ENCODE measurements around the gene FUT8.
A peak's percentile ranks its signal among the peaks of the same experiment; 100 is the strongest.
"Not testable (repeated sequence)": the region's sequence is repeated elsewhere in the genome, so short reads cannot be mapped to it uniquely, and the experiment has no call there.

Gene FUT8

DNA sequence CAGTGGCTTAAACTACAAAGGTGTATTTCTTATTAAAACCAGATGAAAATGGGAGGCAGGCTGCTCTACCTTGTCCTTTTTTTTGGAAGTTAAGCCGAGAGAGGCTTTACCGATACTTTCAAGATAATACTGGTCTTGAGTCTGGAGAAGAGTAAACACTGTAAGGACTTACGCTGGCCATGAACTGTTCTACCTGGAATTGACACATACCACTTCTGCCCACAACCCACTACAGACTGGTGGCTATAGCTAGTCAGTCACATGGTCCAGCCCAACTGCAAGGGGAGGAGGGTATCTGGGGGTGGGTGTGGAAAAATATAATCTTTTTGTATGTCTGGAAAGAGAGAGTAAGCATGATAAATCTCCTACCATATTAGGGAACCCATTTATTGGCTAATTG, 4.4 kb upstream of the FUT8 start:
- Mint-ChIP-seq H3K27me3 (ENCODE audit: low read depth) (no peaks in the 10 kb centered on the region), H3K4me3 (no peak overlapping the region), H3K27ac (no peak overlapping the region), H3K36me3 (ENCODE audit: low read depth) (peaks cover 18% of the 10 kb centered on the region), H3K4me1 (ENCODE audit: low read depth) (peaks cover 33% of the 10 kb centered on the region), H3K9me3 (no peaks in the 10 kb centered on the region)

DNA sequence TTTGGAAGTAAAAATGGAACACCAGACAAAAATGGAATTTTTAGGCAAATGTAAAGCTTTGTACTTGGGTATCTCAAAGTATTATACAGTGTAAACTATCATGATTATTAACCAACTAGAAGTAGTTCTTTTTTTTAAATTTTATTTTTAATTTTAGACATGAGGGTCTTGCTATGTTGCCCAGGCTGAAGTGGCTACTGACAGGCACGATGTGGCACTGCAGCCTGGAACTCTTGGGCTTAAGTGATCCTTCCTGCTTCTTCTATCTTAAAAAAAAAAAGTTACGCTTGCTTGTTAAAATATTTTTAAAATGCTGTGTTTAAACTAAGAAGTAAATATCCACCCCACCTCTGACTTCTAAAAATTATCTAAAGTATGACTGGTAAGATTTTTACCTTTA, 1.9 kb upstream of the FUT8 start:
- no peaks in the 10 kb centered on the region for H3K27me3 Mint-ChIP-seq (ENCODE audit: low read depth)
- H3K27ac Mint-ChIP-seq, result peak overlapping the region; percentile 88
- peaks cover 42% of the 10 kb centered on the region for H3K4me1 Mint-ChIP-seq (ENCODE audit: low read depth)
- H3K4me3 Mint-ChIP-seq, result peak overlapping the region; percentile 94
- H3K36me3 Mint-ChIP-seq (ENCODE audit: low read depth), result peaks cover 12% of the 10 kb centered on the region
- H3K9me3 Mint-ChIP-seq, result no peaks in the 10 kb centered on the region

DNA sequence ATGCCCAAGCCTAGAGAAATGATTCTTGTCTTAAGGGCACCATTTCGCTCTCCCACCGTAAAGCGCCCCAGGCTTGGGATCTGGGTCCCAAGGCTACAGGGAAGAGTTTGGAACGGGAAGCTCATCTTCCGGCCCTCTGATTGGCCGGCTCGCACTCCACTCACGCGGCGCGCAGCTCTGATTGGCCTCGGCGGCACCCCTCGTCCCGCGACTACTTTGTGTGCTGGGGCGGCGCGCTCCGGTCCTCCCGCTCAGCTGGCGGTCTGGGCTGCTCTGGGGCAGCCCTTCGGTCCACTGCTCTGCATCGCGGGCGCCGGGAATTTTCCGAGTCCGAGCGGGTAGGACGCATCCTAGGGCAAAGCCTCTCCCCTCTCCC, 886 bp upstream of the FUT8 start:
- no peaks in the 10 kb centered on the region for H3K9me3 Mint-ChIP-seq
- H3K4me3 Mint-ChIP-seq, result peak overlapping the region; percentile 94

DNA sequence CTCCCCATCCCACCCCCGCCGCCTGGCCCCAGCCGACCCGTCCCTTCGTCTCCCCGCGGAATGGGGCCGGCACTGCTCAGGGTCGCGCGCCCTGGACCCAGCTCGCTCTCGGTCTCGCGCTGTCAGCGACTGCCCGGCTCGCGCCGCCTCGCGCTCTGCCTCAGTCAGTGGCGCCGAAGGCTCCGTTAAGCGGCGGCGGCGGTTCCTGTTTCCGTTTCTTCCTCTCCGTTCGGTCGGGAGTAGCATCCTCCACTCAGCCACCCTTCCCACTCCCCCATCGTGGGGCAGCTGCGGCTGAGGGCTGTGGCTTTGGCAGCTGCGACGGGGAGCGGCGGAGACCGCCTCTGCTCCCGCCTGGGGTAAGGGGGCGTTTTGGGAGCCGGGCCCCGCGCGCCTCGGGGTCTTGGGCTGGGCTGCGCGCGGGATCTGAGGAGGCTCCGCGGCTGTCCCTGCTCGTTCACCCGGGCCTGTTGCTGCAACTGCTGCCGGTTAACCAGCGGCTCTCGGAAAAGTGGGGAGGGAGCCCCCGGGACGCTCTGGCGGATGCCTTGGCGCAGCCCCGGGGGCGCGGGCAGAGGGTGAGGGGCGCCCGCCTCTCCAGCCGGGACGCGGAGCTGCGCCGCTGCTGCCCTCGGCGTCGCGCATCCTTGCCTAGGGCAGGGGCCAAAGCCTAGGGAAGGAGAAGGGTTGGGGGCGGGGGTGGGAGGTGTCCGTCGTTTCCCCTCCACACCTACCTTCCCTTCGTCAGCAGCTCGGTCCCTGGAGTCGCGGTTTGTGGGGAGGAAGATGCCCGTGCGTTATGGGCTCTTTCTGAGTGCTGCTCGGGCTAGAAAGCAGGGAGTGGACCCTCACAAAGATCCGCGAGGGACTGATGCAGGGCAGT, 567 bp downstream of the FUT8 start:
- Mint-ChIP-seq H3K36me3 (ENCODE audit: low read depth) (peaks cover 7% of the 10 kb centered on the region), H3K4me3 (peak overlapping the region; percentile 94), H3K27me3 (ENCODE audit: low read depth) (no peaks in the 10 kb centered on the region), H3K9me3 (no peaks in the 10 kb centered on the region), H3K4me1 (ENCODE audit: low read depth) (peaks cover 34% of the 10 kb centered on the region), H3K27ac (peak overlapping the region; percentile 88)

More for the DNA sequence above, 886 bp upstream of the FUT8 start:
- peak overlapping the region; percentile 88 for H3K27ac Mint-ChIP-seq
- peaks cover 36% of the 10 kb centered on the region for H3K4me1 Mint-ChIP-seq (ENCODE audit: low read depth)
- peaks cover 7% of the 10 kb centered on the region for H3K36me3 Mint-ChIP-seq (ENCODE audit: low read depth)
- no peaks in the 10 kb centered on the region for H3K27me3 Mint-ChIP-seq (ENCODE audit: low read depth)

DNA sequence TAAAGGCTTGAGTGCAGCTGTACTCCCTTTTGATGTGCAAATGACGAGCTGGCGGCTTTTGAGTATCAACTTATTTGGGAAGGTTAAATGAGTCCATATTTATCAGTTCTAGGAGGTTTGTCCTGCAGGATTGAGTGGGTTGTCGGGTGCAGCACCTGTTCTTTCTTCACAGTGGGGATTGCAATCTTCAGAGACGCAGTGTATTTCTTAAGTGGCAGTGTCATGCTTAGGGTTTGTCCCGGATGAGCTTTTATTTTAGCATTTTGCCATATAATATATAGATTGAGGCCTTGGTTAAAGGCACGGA, 1.2 kb downstream of the FUT8 start:
- H3K36me3 Mint-ChIP-seq (ENCODE audit: low read depth), result peaks cover 5% of the 10 kb centered on the region
- H3K4me3 Mint-ChIP-seq, result peak overlapping the region; percentile 94
- H3K27ac Mint-ChIP-seq, result peak overlapping the region; percentile 83
- no peaks in the 10 kb centered on the region for H3K9me3 Mint-ChIP-seq
- no peaks in the 10 kb centered on the region for H3K27me3 Mint-ChIP-seq (ENCODE audit: low read depth)
- peaks cover 33% of the 10 kb centered on the region for H3K4me1 Mint-ChIP-seq (ENCODE audit: low read depth)

DNA sequence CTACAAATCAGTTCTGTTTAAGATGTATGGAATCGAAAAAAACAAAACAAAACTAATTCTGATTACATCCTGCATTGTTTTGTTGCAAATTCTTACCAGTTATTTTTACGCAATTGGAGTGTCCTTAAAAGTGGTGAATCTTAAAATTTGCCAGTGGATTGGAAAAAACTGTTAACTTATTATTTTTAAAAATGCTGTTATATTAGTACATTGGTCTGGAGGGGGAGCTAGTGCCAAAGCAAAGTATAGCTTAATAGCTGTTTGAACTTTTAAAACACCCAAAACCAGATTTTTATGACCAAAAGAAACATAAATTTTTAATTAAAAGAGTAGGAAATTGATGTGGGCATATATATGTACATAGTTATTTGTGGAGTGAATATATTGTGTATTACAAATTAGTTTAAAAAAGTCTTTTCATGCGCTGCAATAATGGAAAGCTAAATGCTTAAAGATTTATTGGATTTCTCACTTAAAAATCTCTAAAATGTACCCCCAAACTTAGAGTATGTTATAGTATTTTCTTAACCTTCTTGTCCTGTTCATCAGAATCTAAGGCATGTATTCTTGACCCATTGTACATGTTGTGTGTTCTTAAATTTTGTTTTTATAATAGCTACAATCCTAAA, 2.5 kb downstream of the FUT8 start:
- Mint-ChIP-seq H3K4me3 (peak overlapping the region; percentile 94), H3K9me3 (no peaks in the 10 kb centered on the region), H3K27me3 (ENCODE audit: low read depth) (no peaks in the 10 kb centered on the region), H3K36me3 (ENCODE audit: low read depth) (peaks cover 1% of the 10 kb centered on the region), H3K4me1 (ENCODE audit: low read depth) (peaks cover 35% of the 10 kb centered on the region), H3K27ac (no peak overlapping the region)

DNA sequence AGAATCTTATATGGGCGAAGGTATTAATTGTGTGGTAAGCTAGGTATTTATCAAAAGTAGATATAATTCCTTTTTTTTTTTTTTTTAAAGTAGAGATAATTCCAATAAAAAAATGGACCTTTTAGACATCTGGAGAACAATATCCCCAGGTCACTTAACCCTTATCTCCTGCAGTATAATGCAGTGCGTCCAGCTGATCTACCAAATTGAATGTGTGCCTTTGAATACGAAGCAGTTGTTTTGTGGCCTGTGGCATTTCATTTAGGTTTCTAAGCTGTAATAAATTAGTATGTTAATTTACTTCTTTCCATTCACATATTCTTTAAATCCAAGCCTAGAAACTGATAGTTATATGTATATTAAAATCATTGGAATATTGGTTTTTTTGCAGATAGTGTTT, 3.1 kb downstream of the FUT8 start:
- no peak overlapping the region for H3K27ac Mint-ChIP-seq
- no peaks in the 10 kb centered on the region for H3K9me3 Mint-ChIP-seq
- peaks cover 36% of the 10 kb centered on the region for H3K4me1 Mint-ChIP-seq (ENCODE audit: low read depth)
- no peaks in the 10 kb centered on the region for H3K27me3 Mint-ChIP-seq (ENCODE audit: low read depth)
- H3K36me3 Mint-ChIP-seq (ENCODE audit: low read depth), result peaks cover 1% of the 10 kb centered on the region
- no peak overlapping the region for H3K4me3 Mint-ChIP-seq

DNA sequence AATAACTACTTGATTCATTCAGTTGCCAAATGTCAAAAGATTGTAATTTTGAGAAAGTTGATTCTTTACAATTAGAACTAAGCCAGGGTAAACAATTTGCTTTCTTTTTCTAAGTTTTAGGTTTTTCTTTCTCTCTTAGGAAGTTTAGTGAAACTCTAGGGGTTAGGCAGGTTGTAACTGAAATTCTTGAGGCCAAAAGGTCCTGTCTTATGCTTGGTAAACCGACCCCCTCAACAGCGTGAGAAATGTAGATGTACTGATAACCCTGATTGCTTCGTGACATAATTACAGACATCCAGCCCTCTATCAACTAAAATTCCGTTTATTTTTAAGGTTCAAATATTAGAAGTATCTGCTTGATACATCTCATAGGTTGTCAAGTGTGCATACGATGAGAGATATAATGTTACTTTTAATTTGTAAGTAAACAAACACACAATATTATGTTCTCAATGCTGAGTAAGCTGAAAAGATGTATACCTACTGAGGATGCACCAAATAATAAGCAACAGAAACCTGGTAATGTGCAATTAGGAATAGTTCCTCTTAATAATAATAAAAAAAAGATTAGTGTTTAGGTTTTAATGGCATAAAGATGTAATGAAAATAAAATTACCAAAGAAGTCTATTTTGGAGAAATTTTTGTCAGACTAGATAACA, 7.2 kb downstream of the FUT8 start:
- no peak overlapping the region for H3K4me3 Mint-ChIP-seq
- H3K36me3 Mint-ChIP-seq (ENCODE audit: low read depth), result peaks cover 6% of the 10 kb centered on the region
- H3K4me1 Mint-ChIP-seq (ENCODE audit: low read depth), result peaks cover 31% of the 10 kb centered on the region
- H3K9me3 Mint-ChIP-seq, result no peaks in the 10 kb centered on the region
- no peaks in the 10 kb centered on the region for H3K27me3 Mint-ChIP-seq (ENCODE audit: low read depth)
- H3K27ac Mint-ChIP-seq, result peak overlapping the region; percentile 5

DNA sequence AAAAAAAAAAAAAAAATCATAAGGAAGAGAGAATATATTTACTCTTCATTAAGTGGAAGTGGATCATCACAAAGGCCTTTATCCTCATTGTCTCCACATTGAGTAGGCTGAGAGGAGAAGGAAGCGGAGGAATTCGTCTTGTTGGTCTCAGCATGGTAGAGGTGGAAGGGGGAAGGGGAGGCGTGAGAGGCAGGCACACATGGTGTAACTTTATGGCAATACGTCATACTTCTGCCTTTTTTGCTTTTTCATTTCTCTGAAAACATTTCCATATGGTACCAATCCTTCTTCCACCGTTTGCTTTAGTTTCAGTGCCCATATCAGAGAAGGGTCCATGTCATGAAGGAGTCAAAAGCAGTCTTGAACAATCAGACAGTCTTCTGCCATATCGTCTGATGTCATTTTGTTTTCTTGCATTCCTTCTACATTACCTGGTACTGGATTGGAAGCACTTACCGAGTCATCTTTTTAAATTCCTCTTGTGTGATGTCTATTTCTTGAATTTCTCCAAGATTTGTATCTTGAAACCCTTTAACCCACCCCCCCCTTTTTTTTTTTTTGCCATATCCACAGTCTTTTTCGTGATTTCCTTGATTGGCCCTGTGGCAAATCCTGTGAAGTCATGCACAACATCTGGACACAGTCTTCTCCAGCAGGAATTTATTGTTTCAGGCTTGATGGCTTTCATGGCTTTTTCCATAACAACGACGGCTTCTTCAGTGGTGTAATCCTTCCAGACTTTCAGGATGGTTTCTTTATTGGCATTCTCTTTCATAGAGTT, 8.9 kb downstream of the FUT8 start:
- Mint-ChIP-seq H3K4me1 (ENCODE audit: low read depth) (peaks cover 32% of the 10 kb centered on the region), H3K27ac (no peak overlapping the region), H3K27me3 (ENCODE audit: low read depth) (no peaks in the 10 kb centered on the region)

DNA sequence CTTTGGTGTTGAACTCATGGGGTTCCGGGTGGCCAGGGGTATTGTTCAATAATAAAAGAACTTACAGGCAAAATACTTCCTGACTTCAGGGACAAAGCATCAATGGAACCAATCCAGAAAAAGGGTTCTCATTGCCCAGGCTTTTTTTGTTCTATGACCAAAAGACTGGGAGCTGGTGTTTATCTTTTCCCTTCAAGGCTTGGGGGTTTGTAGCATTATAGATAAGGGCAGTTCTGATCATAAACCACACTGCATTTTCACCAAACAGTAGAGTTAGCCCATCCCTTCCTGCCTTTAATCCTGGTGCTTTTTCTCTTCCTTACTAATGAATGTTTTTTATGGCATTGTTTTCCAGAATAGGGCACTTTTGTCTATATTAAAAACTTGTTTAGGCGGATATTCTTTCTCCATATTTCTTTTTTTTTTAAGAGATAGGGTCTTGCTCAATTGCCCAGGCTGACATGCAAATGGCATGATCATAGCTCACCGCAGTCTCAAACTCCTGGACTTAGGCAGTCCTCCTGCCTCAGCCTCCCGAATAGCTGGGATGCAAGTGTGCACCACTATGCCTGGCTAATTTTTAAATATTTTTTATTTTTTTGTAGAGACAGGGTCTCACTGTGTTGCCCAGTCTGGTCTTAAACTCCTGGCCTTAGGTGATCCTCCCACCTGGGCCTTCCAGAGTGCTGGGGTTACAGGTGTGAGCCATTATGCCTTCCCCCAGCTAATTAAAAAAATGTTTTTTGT, 9.7 kb downstream of the FUT8 start:
- Mint-ChIP-seq H3K27ac (no peak overlapping the region), H3K4me3 (no peak overlapping the region), H3K4me1 (ENCODE audit: low read depth) (peaks cover 36% of the 10 kb centered on the region), H3K9me3 (no peaks in the 10 kb centered on the region), H3K36me3 (ENCODE audit: low read depth) (peaks cover 19% of the 10 kb centered on the region), H3K27me3 (ENCODE audit: low read depth) (no peaks in the 10 kb centered on the region)

More for the DNA sequence above, 8.9 kb downstream of the FUT8 start:
- H3K4me3 Mint-ChIP-seq, result no peak overlapping the region
- H3K36me3 Mint-ChIP-seq (ENCODE audit: low read depth), result peaks cover 11% of the 10 kb centered on the region
- H3K9me3 Mint-ChIP-seq, result no peaks in the 10 kb centered on the region

DNA sequence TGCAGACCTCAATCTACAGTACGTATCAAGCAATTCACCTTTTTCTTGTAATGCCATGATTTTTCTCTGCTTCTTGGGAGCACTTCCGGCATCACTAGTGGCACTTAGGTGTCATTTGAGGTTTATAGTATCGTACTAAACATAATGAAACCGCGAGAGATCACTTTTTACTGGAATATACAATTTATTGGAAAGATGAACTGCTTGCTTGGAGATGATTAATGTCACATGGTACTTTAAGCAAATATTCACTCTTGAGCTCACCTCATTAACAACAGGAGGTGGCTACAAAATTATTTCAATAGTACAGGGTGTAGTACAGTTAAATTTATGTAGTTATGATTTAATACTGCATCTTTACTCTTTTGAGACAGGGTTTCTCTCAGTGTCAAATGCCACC, 11.5 kb downstream of the FUT8 start:
- H3K9me3 Mint-ChIP-seq, result no peaks in the 10 kb centered on the region
- H3K36me3 Mint-ChIP-seq (ENCODE audit: low read depth), result peaks cover 25% of the 10 kb centered on the region
- H3K27me3 Mint-ChIP-seq (ENCODE audit: low read depth), result no peaks in the 10 kb centered on the region
- H3K27ac Mint-ChIP-seq, result no peak overlapping the region
- peaks cover 44% of the 10 kb centered on the region for H3K4me1 Mint-ChIP-seq (ENCODE audit: low read depth)
- H3K4me3 Mint-ChIP-seq, result no peak overlapping the region

DNA sequence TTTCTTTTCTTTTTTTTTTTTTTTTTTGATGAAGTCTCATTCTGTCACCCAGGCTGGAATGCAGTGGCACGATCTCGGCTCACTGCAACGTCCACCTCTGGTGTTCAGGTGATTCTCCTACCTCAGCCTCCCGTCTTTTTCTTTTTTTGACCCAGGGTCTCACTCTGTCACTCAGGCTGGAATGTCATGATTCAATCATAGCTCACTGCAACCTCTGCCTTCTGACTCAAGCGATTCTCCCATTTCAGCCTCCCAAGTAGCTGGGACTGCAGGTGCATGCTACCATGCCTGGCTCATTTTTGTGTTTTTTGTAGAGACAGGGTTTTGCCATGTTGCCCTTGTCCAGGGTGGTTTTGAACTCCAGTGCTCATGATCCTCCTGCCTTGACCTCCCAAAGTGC, 12.0 kb downstream of the FUT8 start:
- Mint-ChIP-seq H3K4me1 (ENCODE audit: low read depth) (peaks cover 42% of the 10 kb centered on the region), H3K9me3 (no peaks in the 10 kb centered on the region), H3K4me3 (no peak overlapping the region), H3K27ac (no peak overlapping the region), H3K27me3 (ENCODE audit: low read depth) (no peaks in the 10 kb centered on the region), H3K36me3 (ENCODE audit: low read depth) (peaks cover 27% of the 10 kb centered on the region)

DNA sequence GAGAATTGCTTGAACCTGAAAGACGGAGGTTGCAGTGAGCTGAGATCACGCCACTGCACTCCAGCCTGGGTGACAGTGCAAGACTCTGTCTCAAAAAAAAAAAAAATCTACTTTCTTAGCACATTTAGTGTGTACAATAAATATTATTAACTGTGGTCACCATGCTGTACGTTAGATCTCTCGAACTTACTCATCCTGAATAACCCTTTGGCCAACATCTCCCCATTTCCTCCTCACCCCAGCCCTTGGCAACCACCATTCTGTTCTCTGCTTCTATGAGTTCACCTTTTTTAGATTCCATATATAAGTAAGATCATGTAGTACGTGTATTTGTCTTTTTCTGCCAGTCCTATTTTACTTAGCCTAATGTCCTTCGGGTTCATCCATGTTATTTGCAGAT, 13.4 kb downstream of the FUT8 start:
- Mint-ChIP-seq H3K27ac (no peak overlapping the region), H3K9me3 (no peaks in the 10 kb centered on the region), H3K27me3 (ENCODE audit: low read depth) (no peaks in the 10 kb centered on the region), H3K4me1 (ENCODE audit: low read depth) (peaks cover 39% of the 10 kb centered on the region), H3K4me3 (no peak overlapping the region), H3K36me3 (ENCODE audit: low read depth) (peaks cover 27% of the 10 kb centered on the region)

DNA sequence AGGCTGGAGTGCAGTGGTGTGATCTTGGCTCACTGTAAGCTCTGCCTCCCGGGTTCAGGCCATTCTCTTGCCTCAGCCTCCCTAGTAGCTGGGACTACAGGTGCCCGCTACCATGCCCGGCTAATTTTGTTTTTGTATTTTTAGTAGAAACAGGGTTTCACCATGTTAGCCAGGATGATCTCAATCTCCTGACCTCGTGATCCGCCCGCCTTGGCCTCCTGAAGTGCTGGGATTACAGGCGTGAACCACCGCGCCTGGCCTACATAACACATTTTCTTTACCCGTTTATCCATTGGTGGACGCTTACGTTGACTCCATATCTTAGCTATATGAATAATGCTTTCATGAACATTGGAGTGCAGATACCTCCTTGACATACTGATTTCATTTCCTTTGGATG, 14.4 kb downstream of the FUT8 start:
- peaks cover 40% of the 10 kb centered on the region for H3K4me1 Mint-ChIP-seq (ENCODE audit: low read depth)
- not testable (repeated sequence) for H3K27ac Mint-ChIP-seq, H3K4me3 Mint-ChIP-seq

More for the DNA sequence above, 14.4 kb downstream of the FUT8 start:
- H3K9me3 Mint-ChIP-seq; H3K27me3 Mint-ChIP-seq (ENCODE audit: low read depth): not testable (repeated sequence)
- peaks cover 26% of the 10 kb centered on the region for H3K36me3 Mint-ChIP-seq (ENCODE audit: low read depth)
